ENCODE results near the gene POLR1A. TPM values are rescaled to one million over a fixed set of nuclear protein-coding genes. Genes with fewer than 3 reads are reported as not detected.

The POLR1A gene
- total RNA-seq, 1 experiment from 2014 or later, result 62.6 TPM

DNA sequence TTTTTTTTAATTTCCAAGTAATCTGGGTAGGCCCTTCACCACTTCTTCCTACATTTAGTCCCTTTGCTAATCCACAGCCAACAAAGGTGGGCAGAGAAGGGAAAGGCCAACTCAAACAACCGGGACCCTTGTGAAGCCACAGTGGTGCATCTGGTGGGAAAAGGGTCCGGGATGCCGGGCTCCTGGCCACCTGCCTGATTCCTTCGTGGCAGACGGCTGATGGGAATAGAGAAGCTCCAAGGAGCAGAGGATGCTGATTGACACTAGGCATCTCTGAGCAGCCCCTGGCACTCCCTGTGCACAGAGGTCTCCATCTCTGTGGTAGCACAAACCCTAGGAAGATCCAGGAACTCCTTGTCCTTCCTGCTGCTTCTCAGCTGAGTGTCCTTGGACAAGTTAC lies 37.0 kb downstream of the POLR1A start:
- Histone ChIP-seq H3K9me3 (ENCODE audit: control insufficient read depth, insufficient read depth, low read depth, low read length) (no peaks in the 10 kb centered on the region), H3K27ac (ENCODE audit: low read length) (no peak overlapping the region), H3K36me3 (ENCODE audit: control insufficient read depth, insufficient read depth, low read length) (peaks cover 55% of the 10 kb centered on the region), H3K4me3 (ENCODE audit: low read depth in 2 of 2, low read length in 2 of 2) (no peak overlapping the region), H3K4me1 (ENCODE audit: control insufficient read depth, insufficient read depth, low read length) (no peaks in the 10 kb centered on the region), H3K27me3 (ENCODE audit: control insufficient read depth, insufficient read depth, low read length) (no peaks in the 10 kb centered on the region)
- ChIA-PET POLR2A (no interaction called here), CTCF (no interaction called here)
- intact Hi-C loops (cut with micrococcal nuclease; ENCODE audit: unreplicated experiment), result loop anchor here (10.0 kb wide), 1 partner anchor 184 kb away; the partner anchor contains the start of gene ST3GAL5
- TF ChIP-seq SIN3A (IDR thresholded peaks at IDR 0.05; ENCODE audit: borderline replicate concordance, insufficient read depth, low read depth, low read length) (no peak), POLR2AphosphoS5 (IDR thresholded peaks at IDR 0.05; ENCODE audit: low read depth, low read length) (no peak), TCF7L2 (IDR thresholded peaks at IDR 0.05; ENCODE audit: low read depth, low read length) (no peak)
- TF ChIP-seq, protein P1, sequence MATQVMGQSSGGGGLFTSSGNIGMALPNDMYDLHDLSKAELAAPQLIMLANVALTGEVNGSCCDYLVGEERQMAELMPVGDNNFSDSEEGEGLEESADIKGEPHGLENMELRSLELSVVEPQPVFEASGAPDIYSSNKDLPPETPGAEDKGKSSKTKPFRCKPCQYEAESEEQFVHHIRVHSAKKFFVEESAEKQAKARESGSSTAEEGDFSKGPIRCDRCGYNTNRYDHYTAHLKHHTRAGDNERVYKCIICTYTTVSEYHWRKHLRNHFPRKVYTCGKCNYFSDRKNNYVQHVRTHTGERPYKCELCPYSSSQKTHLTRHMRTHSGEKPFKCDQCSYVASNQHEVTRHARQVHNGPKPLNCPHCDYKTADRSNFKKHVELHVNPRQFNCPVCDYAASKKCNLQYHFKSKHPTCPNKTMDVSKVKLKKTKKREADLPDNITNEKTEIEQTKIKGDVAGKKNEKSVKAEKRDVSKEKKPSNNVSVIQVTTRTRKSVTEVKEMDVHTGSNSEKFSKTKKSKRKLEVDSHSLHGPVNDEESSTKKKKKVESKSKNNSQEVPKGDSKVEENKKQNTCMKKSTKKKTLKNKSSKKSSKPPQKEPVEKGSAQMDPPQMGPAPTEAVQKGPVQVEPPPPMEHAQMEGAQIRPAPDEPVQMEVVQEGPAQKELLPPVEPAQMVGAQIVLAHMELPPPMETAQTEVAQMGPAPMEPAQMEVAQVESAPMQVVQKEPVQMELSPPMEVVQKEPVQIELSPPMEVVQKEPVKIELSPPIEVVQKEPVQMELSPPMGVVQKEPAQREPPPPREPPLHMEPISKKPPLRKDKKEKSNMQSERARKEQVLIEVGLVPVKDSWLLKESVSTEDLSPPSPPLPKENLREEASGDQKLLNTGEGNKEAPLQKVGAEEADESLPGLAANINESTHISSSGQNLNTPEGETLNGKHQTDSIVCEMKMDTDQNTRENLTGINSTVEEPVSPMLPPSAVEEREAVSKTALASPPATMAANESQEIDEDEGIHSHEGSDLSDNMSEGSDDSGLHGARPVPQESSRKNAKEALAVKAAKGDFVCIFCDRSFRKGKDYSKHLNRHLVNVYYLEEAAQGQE (IDR thresholded peaks at IDR 0.05; ENCODE audit: insufficient read depth in 1 of 2, low read depth in 2 of 2, low read length in 1 of 2), result no peak
- TF ChIP-seq, protein P2, sequence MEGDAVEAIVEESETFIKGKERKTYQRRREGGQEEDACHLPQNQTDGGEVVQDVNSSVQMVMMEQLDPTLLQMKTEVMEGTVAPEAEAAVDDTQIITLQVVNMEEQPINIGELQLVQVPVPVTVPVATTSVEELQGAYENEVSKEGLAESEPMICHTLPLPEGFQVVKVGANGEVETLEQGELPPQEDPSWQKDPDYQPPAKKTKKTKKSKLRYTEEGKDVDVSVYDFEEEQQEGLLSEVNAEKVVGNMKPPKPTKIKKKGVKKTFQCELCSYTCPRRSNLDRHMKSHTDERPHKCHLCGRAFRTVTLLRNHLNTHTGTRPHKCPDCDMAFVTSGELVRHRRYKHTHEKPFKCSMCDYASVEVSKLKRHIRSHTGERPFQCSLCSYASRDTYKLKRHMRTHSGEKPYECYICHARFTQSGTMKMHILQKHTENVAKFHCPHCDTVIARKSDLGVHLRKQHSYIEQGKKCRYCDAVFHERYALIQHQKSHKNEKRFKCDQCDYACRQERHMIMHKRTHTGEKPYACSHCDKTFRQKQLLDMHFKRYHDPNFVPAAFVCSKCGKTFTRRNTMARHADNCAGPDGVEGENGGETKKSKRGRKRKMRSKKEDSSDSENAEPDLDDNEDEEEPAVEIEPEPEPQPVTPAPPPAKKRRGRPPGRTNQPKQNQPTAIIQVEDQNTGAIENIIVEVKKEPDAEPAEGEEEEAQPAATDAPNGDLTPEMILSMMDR (IDR thresholded peaks at IDR 0.05), result no peak
- in situ Hi-C loops (cut with HindIII; ENCODE audit: low pct_unique_long_range_greater_than_20kb, low sequenced_read_pairs), result no loop called here
- DNase-seq (ENCODE audit: low read depth, low spot score), result no peak
- no TSS peak for BruUV-seq (replicated peaks)
- no peak for ATAC-seq

DNA sequence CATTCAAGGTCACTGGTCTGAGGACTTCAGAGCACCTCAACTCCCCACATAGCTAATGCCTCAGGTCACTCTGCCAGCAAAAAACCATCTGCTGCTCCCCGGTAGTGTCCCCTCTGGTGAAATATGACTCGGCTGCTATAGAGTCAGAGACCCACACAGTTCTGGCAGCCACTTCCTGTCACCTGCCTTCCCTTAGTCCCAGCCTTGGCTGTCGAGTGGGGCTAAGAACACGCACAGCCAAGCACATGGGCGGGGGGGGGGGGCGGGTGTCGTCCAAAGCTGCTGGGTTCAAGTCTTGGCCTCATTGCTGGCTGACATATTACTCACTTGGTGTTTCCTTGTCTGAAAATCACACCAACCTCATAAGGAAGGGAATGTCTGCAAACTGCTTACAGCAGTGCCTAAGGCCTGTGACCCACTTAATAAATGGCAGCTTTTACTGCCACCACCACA lies 37.5 kb downstream of the POLR1A start:
- CTCF ChIA-PET, result no interaction called here
- Histone ChIP-seq H3K4me3 (ENCODE audit: low read depth in 2 of 2, low read length in 2 of 2) (no peak overlapping the region), H3K36me3 (ENCODE audit: control insufficient read depth, insufficient read depth, low read length) (peaks cover 59% of the 10 kb centered on the region), H3K27me3 (ENCODE audit: control insufficient read depth, insufficient read depth, low read length) (no peaks in the 10 kb centered on the region), H3K9me3 (ENCODE audit: control insufficient read depth, insufficient read depth, low read depth, low read length) (no peaks in the 10 kb centered on the region), H3K4me1 (ENCODE audit: control insufficient read depth, insufficient read depth, low read length) (no peaks in the 10 kb centered on the region), H3K27ac (ENCODE audit: low read length) (no peak overlapping the region)
- BruUV-seq (replicated peaks), result no TSS peak
- intact Hi-C loops (cut with micrococcal nuclease; ENCODE audit: unreplicated experiment) (loop anchor here (10.0 kb wide), 1 partner anchor 183 kb away; the partner anchor contains the start of gene ST3GAL5), in situ Hi-C loops (cut with HindIII; ENCODE audit: low pct_unique_long_range_greater_than_20kb, low sequenced_read_pairs) (no loop called here)
- no peak for TF ChIP-seq POLR2AphosphoS5 (IDR thresholded peaks at IDR 0.05; ENCODE audit: low read depth, low read length)
- TF ChIP-seq, protein P1 (IDR thresholded peaks at IDR 0.05; ENCODE audit: insufficient read depth in 1 of 2, low read depth in 2 of 2, low read length in 1 of 2), result no peak
- TF ChIP-seq TCF7L2 (IDR thresholded peaks at IDR 0.05; ENCODE audit: low read depth, low read length), result no peak
- no peak for TF ChIP-seq SIN3A (IDR thresholded peaks at IDR 0.05; ENCODE audit: borderline replicate concordance, insufficient read depth, low read depth, low read length)
- TF ChIP-seq, protein P2 (IDR thresholded peaks at IDR 0.05), result no peak
- DNase-seq (ENCODE audit: low read depth, low spot score) (no peak), ATAC-seq (0 out of 2 replicates have a peak, but pooled peaks have one; percentile 49)
- POLR2A ChIA-PET, result no interaction called here

Data from Panc1 (cell line).